ENCODE measurements around the gene LBHD2.

DNA sequence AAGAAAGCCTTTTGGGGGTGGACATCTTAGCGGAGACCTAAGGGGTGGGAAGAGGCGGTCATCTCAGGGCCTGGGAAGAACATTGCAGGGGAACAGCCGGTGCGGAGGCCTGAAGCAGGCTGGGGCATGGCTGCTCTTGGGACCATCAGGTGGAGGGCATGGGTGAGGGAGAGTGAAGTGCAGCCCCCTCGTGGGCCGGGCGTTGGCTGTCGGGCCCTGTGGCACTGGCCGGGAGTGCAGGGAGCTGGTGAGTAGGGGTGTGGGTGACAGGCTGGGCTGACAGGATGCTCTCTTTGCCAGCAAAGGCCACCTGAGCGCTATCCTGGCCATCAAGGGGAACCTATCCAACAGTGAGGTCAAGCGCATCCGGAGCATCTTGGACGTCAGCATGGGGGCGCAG lies 50.9 kb downstream of the LBHD2 start:
- TF ChIP-seq RAD21 (conservative IDR thresholded peaks at IDR 0.05) (no peak), EZH2 (IDR thresholded peaks at IDR 0.05; ENCODE audit: borderline replicate concordance, insufficient read depth, low read length, poor library complexity, severe bottlenecking) (no peak), POLR2AphosphoS5 (IDR thresholded peaks at IDR 0.05) (no peak), EP300 (conservative IDR thresholded peaks at IDR 0.05; ENCODE audit: poor library complexity, severe bottlenecking) (no peak), TAF1 (IDR thresholded peaks at IDR 0.05; ENCODE audit: low read depth) (no peak), MXI1 (conservative IDR thresholded peaks at IDR 0.05; ENCODE audit: poor library complexity, severe bottlenecking) (no peak), SMC3 (conservative IDR thresholded peaks at IDR 0.05; ENCODE audit: poor library complexity) (no peak)
- TF ChIP-seq, protein P1, sequence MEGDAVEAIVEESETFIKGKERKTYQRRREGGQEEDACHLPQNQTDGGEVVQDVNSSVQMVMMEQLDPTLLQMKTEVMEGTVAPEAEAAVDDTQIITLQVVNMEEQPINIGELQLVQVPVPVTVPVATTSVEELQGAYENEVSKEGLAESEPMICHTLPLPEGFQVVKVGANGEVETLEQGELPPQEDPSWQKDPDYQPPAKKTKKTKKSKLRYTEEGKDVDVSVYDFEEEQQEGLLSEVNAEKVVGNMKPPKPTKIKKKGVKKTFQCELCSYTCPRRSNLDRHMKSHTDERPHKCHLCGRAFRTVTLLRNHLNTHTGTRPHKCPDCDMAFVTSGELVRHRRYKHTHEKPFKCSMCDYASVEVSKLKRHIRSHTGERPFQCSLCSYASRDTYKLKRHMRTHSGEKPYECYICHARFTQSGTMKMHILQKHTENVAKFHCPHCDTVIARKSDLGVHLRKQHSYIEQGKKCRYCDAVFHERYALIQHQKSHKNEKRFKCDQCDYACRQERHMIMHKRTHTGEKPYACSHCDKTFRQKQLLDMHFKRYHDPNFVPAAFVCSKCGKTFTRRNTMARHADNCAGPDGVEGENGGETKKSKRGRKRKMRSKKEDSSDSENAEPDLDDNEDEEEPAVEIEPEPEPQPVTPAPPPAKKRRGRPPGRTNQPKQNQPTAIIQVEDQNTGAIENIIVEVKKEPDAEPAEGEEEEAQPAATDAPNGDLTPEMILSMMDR (IDR thresholded peaks at IDR 0.05; ENCODE audit: poor library complexity, severe bottlenecking) = no peak
- TF ChIP-seq, protein P2, sequence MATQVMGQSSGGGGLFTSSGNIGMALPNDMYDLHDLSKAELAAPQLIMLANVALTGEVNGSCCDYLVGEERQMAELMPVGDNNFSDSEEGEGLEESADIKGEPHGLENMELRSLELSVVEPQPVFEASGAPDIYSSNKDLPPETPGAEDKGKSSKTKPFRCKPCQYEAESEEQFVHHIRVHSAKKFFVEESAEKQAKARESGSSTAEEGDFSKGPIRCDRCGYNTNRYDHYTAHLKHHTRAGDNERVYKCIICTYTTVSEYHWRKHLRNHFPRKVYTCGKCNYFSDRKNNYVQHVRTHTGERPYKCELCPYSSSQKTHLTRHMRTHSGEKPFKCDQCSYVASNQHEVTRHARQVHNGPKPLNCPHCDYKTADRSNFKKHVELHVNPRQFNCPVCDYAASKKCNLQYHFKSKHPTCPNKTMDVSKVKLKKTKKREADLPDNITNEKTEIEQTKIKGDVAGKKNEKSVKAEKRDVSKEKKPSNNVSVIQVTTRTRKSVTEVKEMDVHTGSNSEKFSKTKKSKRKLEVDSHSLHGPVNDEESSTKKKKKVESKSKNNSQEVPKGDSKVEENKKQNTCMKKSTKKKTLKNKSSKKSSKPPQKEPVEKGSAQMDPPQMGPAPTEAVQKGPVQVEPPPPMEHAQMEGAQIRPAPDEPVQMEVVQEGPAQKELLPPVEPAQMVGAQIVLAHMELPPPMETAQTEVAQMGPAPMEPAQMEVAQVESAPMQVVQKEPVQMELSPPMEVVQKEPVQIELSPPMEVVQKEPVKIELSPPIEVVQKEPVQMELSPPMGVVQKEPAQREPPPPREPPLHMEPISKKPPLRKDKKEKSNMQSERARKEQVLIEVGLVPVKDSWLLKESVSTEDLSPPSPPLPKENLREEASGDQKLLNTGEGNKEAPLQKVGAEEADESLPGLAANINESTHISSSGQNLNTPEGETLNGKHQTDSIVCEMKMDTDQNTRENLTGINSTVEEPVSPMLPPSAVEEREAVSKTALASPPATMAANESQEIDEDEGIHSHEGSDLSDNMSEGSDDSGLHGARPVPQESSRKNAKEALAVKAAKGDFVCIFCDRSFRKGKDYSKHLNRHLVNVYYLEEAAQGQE (IDR thresholded peaks at IDR 0.05; ENCODE audit: borderline replicate concordance) = no peak

Data from neural cell (in vitro differentiated cells).